ENCODE results near the gene PCSK1N.

The PCSK1N gene

DNA sequence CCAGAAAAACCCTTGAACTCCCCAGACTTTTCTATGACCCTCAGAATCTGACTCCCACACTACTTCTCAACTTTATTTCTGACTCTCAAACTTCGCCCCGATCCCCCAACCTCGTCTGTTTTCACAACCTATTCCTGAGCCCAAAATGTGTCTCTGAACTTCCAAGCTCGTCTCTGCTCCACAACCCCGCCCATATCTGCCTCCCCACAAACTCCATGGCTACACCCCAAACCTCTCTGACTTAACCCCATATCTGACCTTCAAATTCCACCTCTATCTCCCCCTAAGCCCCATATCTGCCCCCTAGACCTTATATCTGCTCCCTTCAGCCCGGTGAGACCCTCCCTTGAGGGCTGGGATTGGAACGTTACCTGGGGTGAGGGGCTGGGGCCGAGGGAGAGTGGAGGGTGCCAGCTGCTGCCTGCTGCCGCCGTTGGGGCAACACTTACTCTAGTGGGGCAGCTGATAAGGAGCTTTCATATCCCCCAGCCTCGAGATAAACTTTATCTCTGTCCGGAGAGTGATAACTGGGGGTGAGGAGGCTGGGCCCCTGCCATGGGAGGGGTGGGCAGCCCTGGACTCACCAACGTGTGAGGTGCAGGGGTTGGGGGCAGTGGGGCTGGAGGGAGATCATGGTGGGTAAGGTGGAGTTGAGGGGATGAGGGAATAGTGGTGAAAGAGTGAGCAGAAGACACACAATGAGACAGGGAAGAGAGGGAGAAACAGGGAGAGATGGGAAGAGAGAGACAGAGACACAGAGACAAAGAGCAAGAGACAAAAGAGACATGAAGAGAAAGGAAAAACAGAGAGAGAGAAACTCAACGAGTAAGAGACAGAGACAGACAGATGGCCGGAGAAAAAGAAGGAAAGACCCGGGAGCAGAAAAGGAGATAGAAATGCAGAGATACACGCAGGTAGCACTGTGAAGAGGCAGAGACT is 47.6 kb downstream of the PCSK1N start:
- no peak for DNase-seq

DNA sequence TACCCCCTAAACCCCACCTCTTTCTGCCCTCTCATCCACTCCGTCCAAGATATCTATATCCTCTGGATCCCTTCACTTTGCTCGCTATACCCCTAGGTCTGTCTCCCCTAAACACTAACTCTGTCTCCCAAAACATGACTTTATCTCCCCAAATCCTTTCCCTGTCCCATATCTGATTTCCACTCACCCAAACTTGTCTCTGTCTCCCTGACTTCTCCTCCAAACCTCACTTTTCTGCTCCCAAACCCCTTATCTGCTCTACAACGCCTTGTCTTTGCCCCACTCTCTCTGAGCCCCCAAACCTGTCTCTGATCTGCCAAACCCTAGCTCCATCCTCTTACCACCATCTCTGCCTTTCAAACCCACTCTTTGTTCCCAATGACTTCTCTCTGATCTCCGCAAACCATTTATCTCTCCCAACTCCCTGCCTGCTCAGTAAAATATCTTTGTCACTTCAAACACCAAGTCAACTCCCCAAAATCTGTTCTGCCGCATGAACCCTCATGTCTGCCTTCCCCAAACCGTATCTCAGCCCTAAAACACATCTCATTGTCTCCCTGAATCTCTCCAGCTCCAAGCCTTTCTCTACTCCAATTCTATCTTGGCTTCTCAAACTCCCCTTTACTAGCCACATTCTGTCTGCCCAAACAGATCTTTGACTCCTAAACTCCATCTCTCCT is 48.4 kb downstream of the PCSK1N start:
- no peak for DNase-seq

DNA sequence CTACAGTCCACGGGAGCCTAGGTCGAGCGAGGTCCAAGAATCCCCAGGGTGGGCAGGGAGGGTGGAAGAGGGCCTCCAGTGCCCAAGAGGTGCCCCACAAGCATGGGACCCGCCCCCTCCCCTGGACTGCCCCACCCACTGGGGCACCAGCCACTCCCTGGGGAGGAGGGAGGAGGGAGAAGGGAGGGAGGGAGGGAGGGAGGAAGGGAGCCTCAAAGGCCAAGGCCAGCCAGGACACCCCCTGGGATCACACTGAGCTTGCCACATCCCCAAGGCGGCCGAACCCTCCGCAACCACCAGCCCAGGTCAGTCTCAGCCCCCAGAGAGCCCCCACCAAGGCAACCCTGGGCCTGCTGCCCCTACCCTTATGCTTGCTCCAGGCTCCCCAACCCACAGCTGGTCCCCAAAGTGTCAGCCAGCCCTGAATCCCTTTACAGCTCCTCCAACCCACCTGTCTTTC is 49.0 kb downstream of the PCSK1N start, which contains the start of gene GATA1:
Gene GATA1, plus strand, starts transcription at position 250 of the 460 bp plus-strand sequence. CDS start 4,520 bp downstream, outside the sequence.
- no peak for DNase-seq

DNA sequence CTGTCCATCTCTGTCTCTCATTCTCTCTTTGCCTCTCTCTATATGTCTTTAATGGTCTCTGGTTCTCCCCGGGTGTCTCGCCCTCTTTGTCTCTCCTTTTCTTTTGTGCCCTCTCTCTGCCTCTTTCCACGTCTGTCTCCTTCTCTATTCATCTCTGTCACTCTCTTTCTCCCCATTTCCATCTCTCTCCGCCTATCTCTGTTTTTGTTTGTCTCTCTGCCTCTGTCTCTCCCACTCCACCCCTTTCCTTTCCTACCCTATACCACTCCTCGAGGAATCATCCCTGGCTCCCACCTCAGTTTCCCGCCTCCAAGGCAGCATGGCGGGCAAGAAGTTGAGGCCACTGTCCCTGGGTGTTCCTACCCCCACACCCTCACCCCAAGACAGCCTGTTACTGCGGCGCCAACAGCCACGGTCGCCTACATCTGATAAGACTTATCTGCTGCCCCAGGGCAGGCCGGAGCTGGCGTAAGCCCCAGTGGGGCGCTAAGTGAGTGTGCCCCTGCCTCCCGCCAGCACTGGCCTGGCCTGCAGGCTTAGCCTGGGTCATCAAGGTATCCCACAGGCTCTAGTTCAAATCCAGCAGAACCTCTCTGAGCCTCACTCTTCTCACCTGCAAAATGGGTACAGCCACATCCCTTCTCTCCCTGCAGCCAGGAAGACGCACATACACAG is 49.7 kb downstream of the PCSK1N start:
- DNase-seq: no peak

DNA sequence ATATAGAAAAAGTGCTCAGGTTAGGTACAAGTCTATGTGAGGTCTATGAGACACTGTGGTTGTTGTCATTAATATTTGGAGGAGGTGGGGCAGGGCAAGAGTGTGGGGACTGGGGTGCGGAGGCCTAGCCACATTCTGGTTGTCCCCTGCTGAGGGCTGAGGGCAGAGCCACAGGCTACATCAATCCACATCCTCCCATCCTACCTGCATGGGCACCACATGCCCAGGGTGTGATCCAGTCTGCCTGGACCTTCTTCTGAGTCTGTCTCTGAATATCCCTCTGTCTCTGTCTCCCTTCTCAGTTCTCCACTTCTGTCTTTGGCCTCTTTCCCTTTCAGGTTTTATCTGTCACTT is 50.2 kb downstream of the PCSK1N start:
- DNase-seq: no peak

DNA sequence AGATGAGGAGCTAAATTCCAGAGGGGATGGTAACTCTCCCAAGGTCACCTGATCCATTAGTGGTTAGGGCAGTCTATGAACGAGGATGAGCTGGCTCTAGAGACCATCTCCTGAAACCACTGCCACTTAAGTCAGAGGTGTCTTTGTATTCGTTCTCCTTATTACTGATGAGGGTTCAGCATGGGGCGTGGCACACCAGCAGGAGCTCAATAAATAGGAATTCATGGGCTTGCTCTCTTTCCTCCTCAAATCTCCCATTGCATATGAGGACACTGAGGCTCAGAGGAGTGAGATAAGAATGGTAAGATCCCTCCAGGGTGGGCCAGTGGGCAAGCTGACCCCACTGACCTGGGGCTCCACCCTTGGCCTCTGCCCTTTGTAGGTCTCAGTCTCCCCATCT is 50.7 kb downstream of the PCSK1N start:
- no peak for DNase-seq

DNA sequence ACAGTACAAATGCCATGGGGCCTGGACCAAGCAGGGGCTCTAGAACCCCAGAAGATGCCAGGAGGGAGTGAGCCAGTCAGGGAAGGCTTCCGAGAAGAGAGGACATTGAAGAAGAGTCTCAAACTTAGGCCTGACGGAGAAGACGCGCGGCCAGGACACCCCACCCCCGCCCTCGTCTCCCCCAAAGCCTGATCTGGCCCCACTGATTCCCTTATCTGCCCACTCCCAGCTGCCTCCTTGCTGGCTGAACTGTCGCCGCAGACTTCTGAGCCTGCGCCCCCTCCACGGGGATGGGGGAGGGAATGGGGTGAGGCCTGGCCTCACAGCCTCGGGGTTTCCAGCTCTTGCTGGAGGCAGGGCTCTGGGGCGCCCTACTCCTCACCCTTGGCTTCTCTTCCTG is 52.6 kb downstream of the PCSK1N start:
- DNase-seq: no peak

DNA sequence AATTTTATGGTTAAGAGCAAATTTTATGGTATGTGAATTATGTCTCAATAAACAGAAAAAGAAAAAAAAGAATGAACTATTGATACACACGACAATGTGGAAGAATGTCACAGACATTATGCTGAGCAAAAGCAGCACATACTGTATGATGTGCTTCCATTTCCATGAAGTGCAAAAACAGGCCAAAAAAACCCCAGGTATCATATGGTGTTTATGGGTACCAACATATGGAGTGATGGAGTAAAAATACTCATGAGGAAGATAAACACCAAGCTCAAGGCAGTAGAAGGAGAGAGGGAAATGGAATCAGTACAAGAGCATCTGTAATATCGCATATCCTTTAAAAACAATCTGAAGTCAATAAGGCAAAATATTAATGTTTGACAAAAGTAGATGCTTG is 53.2 kb downstream of the PCSK1N start:
- no peak for DNase-seq

DNA sequence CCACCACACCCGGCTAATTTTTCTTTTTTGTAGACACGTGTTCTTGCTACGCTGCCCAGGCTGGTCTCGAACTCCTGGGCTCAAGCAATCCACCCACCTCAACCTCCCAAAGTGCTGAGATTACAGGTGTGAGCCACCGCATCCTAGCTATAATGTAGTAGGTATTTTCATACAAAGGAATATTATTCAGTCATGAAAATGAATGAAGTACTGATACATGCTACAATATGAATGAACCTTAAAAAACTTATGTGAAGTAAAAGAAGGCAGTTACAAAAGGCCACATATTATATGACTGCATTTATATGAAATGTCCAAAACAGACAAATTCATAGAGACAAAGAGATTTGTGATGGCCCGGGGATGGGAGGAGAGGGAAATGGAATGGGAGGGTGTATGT is 53.7 kb downstream of the PCSK1N start:
- no peak for DNase-seq
